Measurements from ENCODE around the gene ARHGEF16.

DNA sequence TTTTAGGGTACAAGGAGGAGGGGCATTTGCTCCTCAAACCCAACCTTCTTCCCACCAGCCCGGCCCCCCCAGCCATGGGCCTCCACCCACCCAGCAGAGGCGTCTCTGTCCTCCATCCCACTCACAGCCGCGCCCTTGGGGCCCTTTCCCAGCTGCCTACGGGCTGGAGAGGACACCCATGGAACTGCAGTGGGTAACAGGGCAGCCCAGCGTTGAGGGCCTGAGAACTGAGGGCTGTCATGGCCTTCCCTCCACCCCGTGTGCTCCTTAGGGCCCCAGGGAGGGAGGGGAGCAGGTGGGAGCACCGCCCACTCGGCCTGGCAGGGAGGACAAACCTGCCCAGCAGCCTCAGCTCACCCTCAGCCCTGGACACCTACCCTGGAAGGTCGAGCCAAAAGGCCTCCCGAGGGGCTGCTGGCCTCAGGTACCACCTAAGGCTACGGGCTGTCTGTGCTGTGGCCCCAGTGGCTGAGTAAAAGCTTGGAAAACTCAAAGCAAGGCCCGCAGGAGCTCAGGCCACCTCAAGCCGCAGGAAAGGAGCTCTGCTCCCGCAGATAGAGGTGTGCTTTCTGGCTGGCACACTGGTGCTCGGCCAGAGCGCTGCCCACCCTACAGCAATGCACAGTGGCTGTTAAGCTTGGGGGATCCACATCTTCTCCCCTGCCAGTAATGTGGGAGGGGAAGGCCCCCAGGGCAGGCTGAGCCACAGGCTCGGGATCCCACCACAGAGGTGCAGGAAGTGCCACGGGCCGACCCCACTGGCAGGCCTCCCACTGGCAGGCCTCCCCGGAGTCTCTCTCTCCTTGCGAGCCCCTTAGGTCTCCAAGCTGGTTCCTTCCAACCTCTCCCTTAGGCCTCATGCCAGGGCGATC, 2.2 kb upstream of the ARHGEF16 start:
- TF ChIP-seq EZH2phosphoT487 (IDR thresholded peaks at IDR 0.05; ENCODE audit: insufficient read depth, low read depth), result no peak
- no peak for TF ChIP-seq EZH2 (IDR thresholded peaks at IDR 0.05; ENCODE audit: insufficient read depth, poor library complexity, severe bottlenecking)

Measured in GM23248 (cell line).